ENCODE data around the gene CLIP1.

GRCh38 chr12:122306407-122306806, 116.1 kb downstream of the CLIP1 start:
- TF ChIP-seq CTCF (IDR thresholded peaks at IDR 0.05; ENCODE audit: low read length) (peak; percentile 64), EZH2 (IDR thresholded peaks at IDR 0.05; ENCODE audit: borderline replicate concordance, low read length) (no peak)
